GM19238 (cell line): Measurements from ENCODE around the gene CSGALNACT2.
"Not testable (repeated sequence)": the region's sequence is repeated elsewhere in the genome, so short reads cannot be mapped to it uniquely, and the experiment has no call there.

Source experiments
- DNase-seq: peaks from one replicate; pipeline ENCODE4 v3.0.0; 2011; ENCODE audit warnings: low spot score; ENCODE audit not compliant: insufficient read length

The CSGALNACT2 gene

GRCh38 chr10:43177595-43177994, 39.4 kb downstream of the CSGALNACT2 start:
- no peak for DNase-seq

- no peak for DNase-seq
These were observed 42.9 kb downstream of the CSGALNACT2 start for GRCh38 chr10:43181146-43181545.

GRCh38 chr10:43183764-43184163, 45.5 kb downstream of the CSGALNACT2 start:
- not testable (repeated sequence) for DNase-seq

- DNase-seq, result no peak
These were observed 47.9 kb downstream of the CSGALNACT2 start for GRCh38 chr10:43186150-43186549.

GRCh38 chr10:43187213-43187612, 49.0 kb downstream of the CSGALNACT2 start:
- DNase-seq, result no peak

GRCh38 chr10:43188702-43189101, 50.5 kb downstream of the CSGALNACT2 start:
- DNase-seq, result no peak

GRCh38 chr10:43190289-43190688, 52.0 kb downstream of the CSGALNACT2 start:
- no peak for DNase-seq

- no peak for DNase-seq
These were observed 52.5 kb downstream of the CSGALNACT2 start for GRCh38 chr10:43190775-43191174.

GRCh38 chr10:43192884-43193283, 54.6 kb downstream of the CSGALNACT2 start:
- DNase-seq, result no peak

GRCh38 chr10:43193496-43194080, 55.3 kb downstream of the CSGALNACT2 start:
- no peak for DNase-seq

GRCh38 chr10:43194266-43194665, 56.0 kb downstream of the CSGALNACT2 start:
- DNase-seq, result no peak

GRCh38 chr10:43194859-43195258, 56.6 kb downstream of the CSGALNACT2 start:
- DNase-seq, result no peak

GRCh38 chr10:43195557-43195956, 57.3 kb downstream of the CSGALNACT2 start:
- no peak for DNase-seq

- DNase-seq, result no peak
These were observed 58.1 kb downstream of the CSGALNACT2 start for GRCh38 chr10:43196131-43196980.

GRCh38 chr10:43196981-43197833, 59.0 kb downstream of the CSGALNACT2 start:
- DNase-seq, result no peak

- DNase-seq, result no peak
These were observed 59.8 kb downstream of the CSGALNACT2 start for GRCh38 chr10:43197834-43198681.

GRCh38 chr10:43198682-43199005, 60.4 kb downstream of the CSGALNACT2 start:
- no peak for DNase-seq

- DNase-seq, result no peak
These were observed 60.9 kb downstream of the CSGALNACT2 start for GRCh38 chr10:43199088-43199683.

- no peak for DNase-seq
These were observed 61.7 kb downstream of the CSGALNACT2 start for GRCh38 chr10:43199684-43200537.
